GM06990 (cell line): ENCODE results near the gene SLC35F3.

Experiments
- DNase-seq: peaks from one replicate; pipeline ENCODE4 v3.0.0-alpha.2; 2011; ENCODE audit not compliant: insufficient read length; ENCODE audit errors: extremely low read depth
- H3K27me3 ChIP-seq: replicated peaks from 2 replicates; pipeline ENCODE4 v1.6.0; 2011; ENCODE audit warnings: low read length; ENCODE audit not compliant: control insufficient read depth, insufficient read depth
- H3K36me3 ChIP-seq: 2 replicates; pipeline ENCODE4 v1.5.1; 2011; ENCODE audit warnings: low read length; ENCODE audit not compliant: control insufficient read depth, insufficient read depth
- H3K4me3 ChIP-seq: replicated peaks from 2 replicates; pipeline ENCODE4 v1.5.1; 2011; ENCODE audit warnings: low read depth, mild to moderate bottlenecking, control low read depth, low read length
- CTCF ChIP-seq: IDR thresholded peaks from 2 replicates; pipeline ENCODE4 v1.5.1; 2011; ENCODE audit warnings: low read length, control low read depth, mild to moderate bottlenecking, inconsistent platforms; ENCODE audit not compliant: insufficient read depth, poor library complexity, severe bottlenecking

SLC35F3 gene

GRCh38 chr1:234230414-234230862 is 326.0 kb downstream of the SLC35F3 start:
- Histone ChIP-seq H3K4me3 (no peak overlapping the region), H3K36me3 (no peaks in the 10 kb centered on the region), H3K27me3 (no peaks in the 10 kb centered on the region)
- no peak for TF ChIP-seq CTCF
- DNase-seq, result no peak

GRCh38 chr1:234231061-234231892 is 326.8 kb downstream of the SLC35F3 start:
- no peaks in the 10 kb centered on the region for H3K36me3 ChIP-seq
- H3K4me3 ChIP-seq, result no peak overlapping the region
- H3K27me3 ChIP-seq, result no peaks in the 10 kb centered on the region
- no peak for DNase-seq
- no peak for TF ChIP-seq CTCF

DNA sequence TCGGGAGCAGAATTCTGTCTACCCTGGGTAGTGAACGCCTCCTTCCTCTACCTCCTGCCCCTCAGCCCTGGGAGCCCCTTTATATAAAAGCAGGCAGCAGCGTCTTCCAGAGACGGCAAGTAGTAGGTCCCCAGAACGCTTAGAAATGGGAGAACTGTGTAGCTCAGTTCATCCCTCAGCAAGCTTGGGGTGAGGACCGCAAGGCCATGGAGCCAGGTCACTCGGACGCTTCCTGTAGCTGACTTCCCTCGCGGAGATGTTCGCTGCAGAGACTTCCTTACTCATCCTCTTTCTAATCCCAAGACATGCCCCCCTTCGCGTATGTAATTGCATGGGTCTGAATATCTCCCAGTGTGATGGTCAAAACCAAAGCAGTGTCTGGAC is 327.4 kb downstream of the SLC35F3 start:
- DNase-seq, result no peak
- Histone ChIP-seq H3K36me3 (no peaks in the 10 kb centered on the region), H3K27me3 (no peaks in the 10 kb centered on the region), H3K4me3 (no peak overlapping the region)
- no peak for TF ChIP-seq CTCF

DNA sequence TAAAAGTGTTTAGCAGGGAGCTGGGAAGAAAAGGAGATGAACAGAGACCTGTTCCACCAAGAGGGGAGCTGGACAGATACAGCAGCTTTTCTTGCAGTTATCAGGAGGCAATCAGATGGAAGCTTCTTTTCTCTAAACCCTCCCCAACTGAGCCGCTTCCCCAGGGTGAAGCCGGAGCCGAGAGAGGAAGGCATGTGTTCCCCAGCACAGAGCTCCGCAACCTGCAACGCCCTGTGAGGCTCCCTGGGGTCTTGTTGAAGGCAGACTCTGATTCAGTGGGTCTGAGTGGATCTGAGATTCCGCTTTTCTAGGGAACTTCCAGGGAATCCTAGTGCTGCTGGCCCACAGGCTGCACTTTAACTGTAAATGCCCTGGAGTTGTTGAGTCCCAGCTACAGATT is 329.7 kb downstream of the SLC35F3 start:
- no peak for DNase-seq
- Histone ChIP-seq H3K27me3 (no peaks in the 10 kb centered on the region), H3K36me3 (no peaks in the 10 kb centered on the region), H3K4me3 (no peak overlapping the region)
- TF ChIP-seq CTCF, result no peak

- TF ChIP-seq CTCF, result no peak
- no peak overlapping the region for H3K4me3 ChIP-seq
- no peaks in the 10 kb centered on the region for H3K27me3 ChIP-seq
- no peaks in the 10 kb centered on the region for H3K36me3 ChIP-seq
- DNase-seq, result no peak
Measured at GRCh38 chr1:234235434-234235881, 331.0 kb downstream of the SLC35F3 start.
